Measurements from ENCODE around the gene DARS1.

DARS1 gene

DNA sequence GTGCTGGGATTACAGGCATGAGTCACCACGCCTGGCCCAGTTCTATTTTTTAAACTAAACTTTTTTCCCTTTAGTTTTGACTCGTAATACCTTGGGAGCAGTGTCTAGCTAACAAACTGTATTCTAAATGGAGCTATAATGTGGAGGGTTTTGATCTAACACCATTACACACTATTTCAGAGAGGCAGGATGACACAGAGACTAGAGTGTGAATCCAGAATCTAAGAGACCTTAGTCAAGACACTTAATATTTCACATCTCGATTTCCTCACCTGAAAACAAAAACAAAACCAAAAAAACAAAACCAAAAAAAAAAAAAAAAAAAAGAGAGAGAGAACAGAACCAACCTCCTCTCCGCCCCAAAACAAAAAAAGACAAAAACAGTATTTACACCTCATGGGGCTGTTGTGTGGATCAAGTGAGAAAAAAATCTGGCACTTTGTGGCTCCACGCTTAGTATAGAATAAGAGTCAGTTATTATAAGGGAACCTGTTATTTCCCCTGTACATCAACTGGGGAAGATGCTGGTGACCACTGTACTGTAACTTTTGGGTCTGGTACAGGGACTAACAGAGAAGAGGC lies 31.3 kb downstream of the DARS1 start:
- H3K4ac ChIP-seq (ENCODE audit: low read length), result no peak overlapping the region
- no peak overlapping the region for H3K23ac ChIP-seq (ENCODE audit: low read depth, low read length, poor library complexity)
- no peak overlapping the region for H3K4me3 ChIP-seq (ENCODE audit: low read length in 2 of 2)
- H2AK5ac ChIP-seq (ENCODE audit: low read depth, low read length), result no peak overlapping the region
- H2BK15ac ChIP-seq (ENCODE audit: low read length), result no peak overlapping the region
- H3K14ac ChIP-seq (ENCODE audit: low read length), result no peak overlapping the region
- no peak overlapping the region for H4K91ac ChIP-seq (ENCODE audit: low read depth, low read length, poor library complexity)
- H3K27me3 ChIP-seq (ENCODE audit: control insufficient read depth in 3 of 3, insufficient read depth in 3 of 3, low read depth in 1 of 3, low read length in 3 of 3), result no peaks in the 10 kb centered on the region
- H3K36me3 ChIP-seq (replicated peaks in 1 of 2; ENCODE audit: control insufficient read depth in 2 of 2, insufficient read depth in 2 of 2, low read length in 2 of 2), result peaks cover 0 to 23% of the 10 kb centered on the region in 2 donors
- H3K9me3 ChIP-seq (replicated peaks in 1 of 2; ENCODE audit: control insufficient read depth in 2 of 2, insufficient read depth in 1 of 2, low read depth in 1 of 2, low read length in 2 of 2), result no peaks in the 10 kb centered on the region
- H3K4me1 ChIP-seq (ENCODE audit: control insufficient read depth in 2 of 2, insufficient read depth in 1 of 2, low read depth in 1 of 2, low read length in 2 of 2), result peaks cover 0 to 4% of the 10 kb centered on the region in 2 donors
- DNase-seq (ENCODE audit: low spot score), result no peak
- no peak overlapping the region for H2AFZ ChIP-seq (ENCODE audit: low read length)
- H3K9ac ChIP-seq (ENCODE audit: low read depth, low read length, poor library complexity), result no peak overlapping the region
- H2BK5ac ChIP-seq (ENCODE audit: low read length), result no peak overlapping the region
- no peaks in the 10 kb centered on the region for H3K79me1 ChIP-seq (ENCODE audit: low read depth, low read length)
- H2BK12ac ChIP-seq (ENCODE audit: low read length), result no peak overlapping the region
- no peak overlapping the region for H4K8ac ChIP-seq (ENCODE audit: low read depth, low read length)
- no peak overlapping the region for H3K27ac ChIP-seq (replicated peaks; ENCODE audit: low read length)
- H3K4me2 ChIP-seq (ENCODE audit: insufficient read depth, low read length, poor library complexity, severe bottlenecking), result no peak overlapping the region
- no peak overlapping the region for H2BK120ac ChIP-seq (ENCODE audit: low read depth, low read length)
- no peak overlapping the region for H3K18ac ChIP-seq (ENCODE audit: low read length)
- no CpG with 5 or more reads among the region's 5 CpGs for WGBS, 2 donors (ENCODE audit: extremely low coverage in 2 of 2, insufficient read length in 2 of 2, insufficient replicate concordance in 1 of 2)

DNA sequence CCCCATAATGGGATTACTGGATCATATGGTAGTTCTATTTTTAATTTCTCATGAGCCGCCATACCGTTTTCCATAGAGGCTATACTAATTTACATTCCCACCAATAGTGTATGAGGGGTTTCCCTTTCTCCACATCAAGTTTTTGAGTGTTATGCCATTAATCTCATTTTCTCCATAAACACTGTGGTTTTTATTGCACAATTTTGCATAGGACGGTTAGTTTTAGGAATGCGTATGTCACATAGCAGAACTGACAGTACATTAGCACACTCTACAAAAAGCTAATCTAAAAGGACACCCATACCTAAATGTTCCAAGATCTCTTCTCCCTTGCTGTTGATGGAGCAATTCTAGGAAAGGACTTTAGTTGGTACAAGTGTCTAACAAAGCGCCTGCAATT lies 32.5 kb downstream of the DARS1 start:
- Histone ChIP-seq H2AK5ac (ENCODE audit: low read depth, low read length) (no peak overlapping the region), H3K4ac (ENCODE audit: low read length) (no peak overlapping the region), H3K79me1 (ENCODE audit: low read depth, low read length) (no peaks in the 10 kb centered on the region), H2BK120ac (ENCODE audit: low read depth, low read length) (no peak overlapping the region), H3K27me3 (ENCODE audit: control insufficient read depth in 3 of 3, insufficient read depth in 3 of 3, low read depth in 1 of 3, low read length in 3 of 3) (no peaks in the 10 kb centered on the region), H2BK5ac (ENCODE audit: low read length) (no peak overlapping the region), H3K36me3 (replicated peaks in 1 of 2; ENCODE audit: control insufficient read depth in 2 of 2, insufficient read depth in 2 of 2, low read length in 2 of 2) (peaks cover 0 to 22% of the 10 kb centered on the region in 2 donors), H3K27ac (replicated peaks; ENCODE audit: low read length) (no peak overlapping the region), H3K18ac (ENCODE audit: low read length) (no peak overlapping the region), H2BK15ac (ENCODE audit: low read length) (no peak overlapping the region), H3K4me3 (ENCODE audit: low read length in 2 of 2) (no peak overlapping the region), H4K8ac (ENCODE audit: low read depth, low read length) (no peak overlapping the region), H2AFZ (ENCODE audit: low read length) (no peak overlapping the region), H3K9ac (ENCODE audit: low read depth, low read length, poor library complexity) (no peak overlapping the region), H3K14ac (ENCODE audit: low read length) (no peak overlapping the region), H3K4me2 (ENCODE audit: insufficient read depth, low read length, poor library complexity, severe bottlenecking) (no peak overlapping the region), H2BK12ac (ENCODE audit: low read length) (no peak overlapping the region), H3K4me1 (ENCODE audit: control insufficient read depth in 2 of 2, insufficient read depth in 1 of 2, low read depth in 1 of 2, low read length in 2 of 2) (peaks cover 0 to 4% of the 10 kb centered on the region in 2 donors), H3K23ac (ENCODE audit: low read depth, low read length, poor library complexity) (no peak overlapping the region), H4K91ac (ENCODE audit: low read depth, low read length, poor library complexity) (no peak overlapping the region), H3K9me3 (replicated peaks in 1 of 2; ENCODE audit: control insufficient read depth in 2 of 2, insufficient read depth in 1 of 2, low read depth in 1 of 2, low read length in 2 of 2) (no peaks in the 10 kb centered on the region)
- DNase-seq (ENCODE audit: low spot score), result no peak
- no CpG with 5 or more reads among the region's 5 CpGs for WGBS, 2 donors (ENCODE audit: extremely low coverage in 2 of 2, insufficient read length in 2 of 2, insufficient replicate concordance in 1 of 2)

DNA sequence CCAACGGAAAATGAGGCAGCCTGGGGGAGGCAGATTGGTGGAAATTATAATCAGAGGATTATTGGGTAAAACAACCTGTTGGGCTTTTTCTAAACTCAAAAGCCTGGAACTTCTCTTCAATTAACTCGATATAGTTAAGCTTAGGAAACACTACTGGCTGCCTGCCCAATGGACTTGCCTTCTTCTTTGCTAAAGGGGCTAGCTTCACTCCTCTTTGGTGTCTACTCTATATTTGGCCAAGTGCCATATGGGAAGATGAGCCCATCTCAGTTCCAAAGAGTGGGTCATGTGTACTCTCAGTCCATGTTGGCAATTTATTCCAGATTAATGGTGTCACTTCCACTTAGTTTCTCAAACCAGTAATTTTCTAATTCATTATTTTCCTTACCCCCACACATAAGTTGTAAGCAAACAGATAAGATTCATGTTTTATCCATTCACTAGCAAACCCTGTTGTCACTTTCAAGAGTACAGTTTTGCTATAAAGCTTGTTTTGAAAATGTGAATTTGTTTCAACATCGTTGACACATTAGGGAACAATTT lies 34.3 kb downstream of the DARS1 start:
- H3K9ac ChIP-seq (ENCODE audit: low read depth, low read length, poor library complexity), result no peak overlapping the region
- no CpG with 5 or more reads among the region's 3 CpGs for WGBS, 2 donors (ENCODE audit: extremely low coverage in 2 of 2, insufficient read length in 2 of 2, insufficient replicate concordance in 1 of 2)
- no peaks in the 10 kb centered on the region for H3K27me3 ChIP-seq (ENCODE audit: control insufficient read depth in 3 of 3, insufficient read depth in 3 of 3, low read depth in 1 of 3, low read length in 3 of 3)
- no peak overlapping the region for H3K4me3 ChIP-seq (ENCODE audit: low read length in 2 of 2)
- peaks cover 0 to 14% of the 10 kb centered on the region in 2 donors for H3K36me3 ChIP-seq (replicated peaks in 1 of 2; ENCODE audit: control insufficient read depth in 2 of 2, insufficient read depth in 2 of 2, low read length in 2 of 2)
- no peak overlapping the region for H2BK15ac ChIP-seq (ENCODE audit: low read length)
- H3K23ac ChIP-seq (ENCODE audit: low read depth, low read length, poor library complexity), result no peak overlapping the region
- no peak overlapping the region for H2BK5ac ChIP-seq (ENCODE audit: low read length)
- no peak overlapping the region for H3K4ac ChIP-seq (ENCODE audit: low read length)
- peaks cover 0 to 4% of the 10 kb centered on the region in 2 donors for H3K4me1 ChIP-seq (ENCODE audit: control insufficient read depth in 2 of 2, insufficient read depth in 1 of 2, low read depth in 1 of 2, low read length in 2 of 2)
- H3K79me1 ChIP-seq (ENCODE audit: low read depth, low read length), result no peaks in the 10 kb centered on the region
- H3K18ac ChIP-seq (ENCODE audit: low read length), result no peak overlapping the region
- H2BK12ac ChIP-seq (ENCODE audit: low read length), result no peak overlapping the region
- no peak overlapping the region for H3K14ac ChIP-seq (ENCODE audit: low read length)
- H3K4me2 ChIP-seq (ENCODE audit: insufficient read depth, low read length, poor library complexity, severe bottlenecking), result no peak overlapping the region
- H3K27ac ChIP-seq (replicated peaks; ENCODE audit: low read length), result no peak overlapping the region
- no peak overlapping the region for H2BK120ac ChIP-seq (ENCODE audit: low read depth, low read length)
- no peak for DNase-seq (ENCODE audit: low spot score)
- H4K91ac ChIP-seq (ENCODE audit: low read depth, low read length, poor library complexity), result no peak overlapping the region
- no peak overlapping the region for H4K8ac ChIP-seq (ENCODE audit: low read depth, low read length)
- no peak overlapping the region for H2AK5ac ChIP-seq (ENCODE audit: low read depth, low read length)
- no peaks in the 10 kb centered on the region for H3K9me3 ChIP-seq (replicated peaks in 1 of 2; ENCODE audit: control insufficient read depth in 2 of 2, insufficient read depth in 1 of 2, low read depth in 1 of 2, low read length in 2 of 2)
- H2AFZ ChIP-seq (ENCODE audit: low read length), result no peak overlapping the region

DNA sequence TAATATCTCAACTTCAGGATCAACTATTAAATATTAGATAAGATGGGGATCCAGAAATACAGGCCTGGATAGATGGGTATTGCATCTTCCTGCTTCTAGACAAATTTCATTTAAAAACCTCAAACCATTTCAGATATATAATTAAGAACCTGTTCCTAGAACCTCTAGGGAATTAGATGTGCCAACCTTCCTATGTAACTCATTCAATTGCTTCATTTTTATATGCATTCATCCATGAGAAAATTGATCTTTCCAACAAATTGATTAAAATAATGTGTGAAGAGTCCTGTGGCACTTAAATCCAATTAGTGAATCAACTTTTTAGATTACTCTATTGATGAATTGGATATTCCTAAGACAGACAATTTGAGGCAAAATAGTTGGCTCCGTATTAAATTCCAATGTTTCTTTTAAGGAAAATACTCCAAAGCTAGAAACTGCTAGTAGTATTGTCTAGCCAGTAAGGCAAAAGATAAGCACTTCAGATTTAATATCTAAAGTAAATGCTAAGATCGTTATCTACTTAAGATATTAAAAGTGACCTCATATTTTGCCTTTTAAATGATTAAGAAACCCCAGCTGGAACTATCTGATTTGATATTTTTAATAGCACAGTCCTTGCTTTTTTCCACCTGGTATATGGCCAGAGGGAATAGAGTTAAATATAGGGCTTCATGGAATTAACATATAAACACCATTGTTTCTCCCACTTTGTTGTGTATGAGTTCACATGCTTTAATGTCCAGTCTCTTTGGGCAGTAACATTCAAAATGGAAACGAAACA lies 35.8 kb downstream of the DARS1 start:
- Histone ChIP-seq H2BK15ac (ENCODE audit: low read length) (no peak overlapping the region), H3K4ac (ENCODE audit: low read length) (no peak overlapping the region), H2BK5ac (ENCODE audit: low read length) (no peak overlapping the region), H4K8ac (ENCODE audit: low read depth, low read length) (no peak overlapping the region), H3K4me1 (ENCODE audit: control insufficient read depth in 2 of 2, insufficient read depth in 1 of 2, low read depth in 1 of 2, low read length in 2 of 2) (peaks cover 0 to 4% of the 10 kb centered on the region in 2 donors), H3K9ac (ENCODE audit: low read depth, low read length, poor library complexity) (no peak overlapping the region), H3K14ac (ENCODE audit: low read length) (no peak overlapping the region), H2AK5ac (ENCODE audit: low read depth, low read length) (no peak overlapping the region), H3K36me3 (replicated peaks in 1 of 2; ENCODE audit: control insufficient read depth in 2 of 2, insufficient read depth in 2 of 2, low read length in 2 of 2) (peaks cover 0 to 9% of the 10 kb centered on the region in 2 donors), H3K4me2 (ENCODE audit: insufficient read depth, low read length, poor library complexity, severe bottlenecking) (no peak overlapping the region), H3K9me3 (replicated peaks in 1 of 2; ENCODE audit: control insufficient read depth in 2 of 2, insufficient read depth in 1 of 2, low read depth in 1 of 2, low read length in 2 of 2) (no peaks in the 10 kb centered on the region), H3K27ac (replicated peaks; ENCODE audit: low read length) (no peak overlapping the region), H3K23ac (ENCODE audit: low read depth, low read length, poor library complexity) (no peak overlapping the region), H2AFZ (ENCODE audit: low read length) (no peak overlapping the region), H3K4me3 (ENCODE audit: low read length in 2 of 2) (no peak overlapping the region), H3K27me3 (ENCODE audit: control insufficient read depth in 3 of 3, insufficient read depth in 3 of 3, low read depth in 1 of 3, low read length in 3 of 3) (no peaks in the 10 kb centered on the region), H4K91ac (ENCODE audit: low read depth, low read length, poor library complexity) (no peak overlapping the region), H3K79me1 (ENCODE audit: low read depth, low read length) (no peaks in the 10 kb centered on the region), H2BK120ac (ENCODE audit: low read depth, low read length) (no peak overlapping the region), H2BK12ac (ENCODE audit: low read length) (no peak overlapping the region), H3K18ac (ENCODE audit: low read length) (no peak overlapping the region)
- DNase-seq (ENCODE audit: low spot score), result no peak
- no CpG with 5 or more reads among the region's 3 CpGs for WGBS, 2 donors (ENCODE audit: extremely low coverage in 2 of 2, insufficient read length in 2 of 2, insufficient replicate concordance in 1 of 2)

All from neuronal stem cell (in vitro differentiated cells).